LNCaP clone FGC (cell line): ENCODE measurements around the gene NRN1L.
A peak's percentile ranks its signal among the peaks of the same experiment; 100 is the strongest.
"Not testable (repeated sequence)": the region's sequence is repeated elsewhere in the genome, so short reads cannot be mapped to it uniquely, and the experiment has no call there.

Experiments
- DNase-seq: peaks from one replicate; pipeline ENCODE4 v3.0.0-alpha.2; 2011; ENCODE audit warnings: low read depth
- H3K4me3 ChIP-seq: 2 replicates; pipeline ENCODE4 v1.5.1; 2011; ENCODE audit warnings: mild to moderate bottlenecking, low read depth, low read length, control low read depth
- TF ChIP-seq, protein P1 (sequence below): IDR thresholded peaks from 2 replicates; pipeline ENCODE4 v1.5.1; 2012; ENCODE audit warnings: mild to moderate bottlenecking; ENCODE audit not compliant: control insufficient read depth, insufficient read depth; ENCODE audit errors: extremely low read depth

NRN1L gene

DNA sequence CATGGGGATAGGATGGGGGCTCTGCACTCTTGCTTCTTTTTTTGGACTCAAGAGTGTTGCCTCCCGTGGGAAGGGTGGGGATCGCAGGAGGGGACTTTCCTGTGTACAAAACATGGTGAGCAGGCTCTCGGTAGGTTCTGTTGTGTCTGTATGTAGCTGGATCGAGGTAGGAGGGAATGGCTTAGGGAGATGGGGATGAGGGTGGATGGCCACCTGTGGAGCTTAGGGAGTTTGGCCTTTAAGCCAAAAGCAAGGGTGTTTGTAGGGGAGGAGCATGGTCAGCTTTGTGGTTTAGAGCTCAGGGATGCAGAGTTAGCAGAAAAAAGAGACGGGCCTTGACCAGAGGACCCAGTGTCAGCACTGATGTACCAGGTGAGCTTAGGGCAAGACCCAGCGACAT is 22.8 kb upstream of the NRN1L start:
- H3K4me3 ChIP-seq = no peak overlapping the region
- no peak for DNase-seq
- TF ChIP-seq, protein P1, sequence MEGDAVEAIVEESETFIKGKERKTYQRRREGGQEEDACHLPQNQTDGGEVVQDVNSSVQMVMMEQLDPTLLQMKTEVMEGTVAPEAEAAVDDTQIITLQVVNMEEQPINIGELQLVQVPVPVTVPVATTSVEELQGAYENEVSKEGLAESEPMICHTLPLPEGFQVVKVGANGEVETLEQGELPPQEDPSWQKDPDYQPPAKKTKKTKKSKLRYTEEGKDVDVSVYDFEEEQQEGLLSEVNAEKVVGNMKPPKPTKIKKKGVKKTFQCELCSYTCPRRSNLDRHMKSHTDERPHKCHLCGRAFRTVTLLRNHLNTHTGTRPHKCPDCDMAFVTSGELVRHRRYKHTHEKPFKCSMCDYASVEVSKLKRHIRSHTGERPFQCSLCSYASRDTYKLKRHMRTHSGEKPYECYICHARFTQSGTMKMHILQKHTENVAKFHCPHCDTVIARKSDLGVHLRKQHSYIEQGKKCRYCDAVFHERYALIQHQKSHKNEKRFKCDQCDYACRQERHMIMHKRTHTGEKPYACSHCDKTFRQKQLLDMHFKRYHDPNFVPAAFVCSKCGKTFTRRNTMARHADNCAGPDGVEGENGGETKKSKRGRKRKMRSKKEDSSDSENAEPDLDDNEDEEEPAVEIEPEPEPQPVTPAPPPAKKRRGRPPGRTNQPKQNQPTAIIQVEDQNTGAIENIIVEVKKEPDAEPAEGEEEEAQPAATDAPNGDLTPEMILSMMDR = no peak

DNA sequence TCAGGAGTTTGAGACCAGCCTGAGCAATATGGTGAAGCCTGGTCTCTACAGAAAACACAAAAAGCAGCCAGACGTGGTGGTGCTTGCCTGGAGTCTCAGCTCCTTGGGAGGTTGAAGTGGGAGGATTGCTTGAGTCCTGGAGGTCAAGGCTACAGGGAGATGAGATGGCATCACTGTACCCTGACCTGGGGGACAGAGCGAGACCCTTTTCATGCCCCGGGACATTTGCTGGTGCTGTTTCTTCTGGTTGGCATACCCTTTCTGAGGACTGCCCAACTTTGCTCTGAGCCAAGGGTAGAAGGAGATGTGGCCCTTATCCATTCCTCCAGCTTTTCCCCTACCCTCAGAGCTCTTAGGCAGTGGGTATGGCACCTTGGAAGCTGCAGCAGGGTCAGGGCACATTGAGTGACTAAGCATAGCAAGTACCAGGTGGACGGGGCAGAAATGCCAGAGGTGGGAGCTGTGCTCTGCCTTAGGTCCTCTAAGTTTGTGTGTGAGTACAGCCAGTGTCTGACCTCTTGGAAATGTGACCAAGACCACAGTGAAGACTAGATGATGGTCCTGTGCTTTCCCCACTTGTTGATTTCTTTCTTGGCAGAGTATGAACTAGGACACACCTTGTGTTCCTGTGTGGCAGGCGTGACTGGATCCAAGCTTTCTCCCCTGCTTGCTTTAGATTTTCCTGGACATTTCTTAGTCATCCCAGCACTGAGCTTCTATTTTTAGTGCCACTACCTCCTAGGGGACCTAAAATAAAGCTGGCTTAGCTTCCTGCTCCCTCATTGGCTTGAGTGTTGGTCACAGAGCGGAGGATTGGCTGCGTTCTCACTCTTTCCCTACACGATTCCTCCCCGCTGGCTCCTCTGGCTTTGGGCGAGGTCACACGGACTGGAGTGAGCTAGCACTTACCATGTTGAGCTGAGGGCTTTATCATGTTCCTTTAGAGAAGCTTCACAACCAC is 21.8 kb upstream of the NRN1L start:
- TF ChIP-seq, protein P1 = no peak
- no peak overlapping the region for H3K4me3 ChIP-seq
- no peak for DNase-seq

DNA sequence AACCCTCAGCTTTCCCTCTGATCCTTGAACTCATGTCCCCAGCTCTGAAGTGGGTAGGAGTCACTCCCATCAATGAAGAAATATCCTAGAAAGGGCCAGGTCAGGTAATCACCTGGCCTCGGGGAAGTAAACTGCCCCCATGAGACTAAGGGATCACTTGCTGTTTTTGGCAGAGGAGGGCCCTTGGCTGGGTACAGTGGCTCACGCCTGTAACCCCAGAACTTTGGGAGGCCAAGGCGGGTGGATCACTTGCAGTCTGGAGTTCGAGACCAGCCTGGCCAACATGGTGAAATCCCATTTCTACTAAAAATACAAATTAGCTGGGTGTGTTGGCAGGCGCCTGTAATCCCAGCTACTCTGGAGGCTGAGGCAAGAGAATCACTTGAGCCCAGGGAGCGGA is 20.6 kb upstream of the NRN1L start:
- not testable (repeated sequence) for H3K4me3 ChIP-seq, DNase-seq

DNA sequence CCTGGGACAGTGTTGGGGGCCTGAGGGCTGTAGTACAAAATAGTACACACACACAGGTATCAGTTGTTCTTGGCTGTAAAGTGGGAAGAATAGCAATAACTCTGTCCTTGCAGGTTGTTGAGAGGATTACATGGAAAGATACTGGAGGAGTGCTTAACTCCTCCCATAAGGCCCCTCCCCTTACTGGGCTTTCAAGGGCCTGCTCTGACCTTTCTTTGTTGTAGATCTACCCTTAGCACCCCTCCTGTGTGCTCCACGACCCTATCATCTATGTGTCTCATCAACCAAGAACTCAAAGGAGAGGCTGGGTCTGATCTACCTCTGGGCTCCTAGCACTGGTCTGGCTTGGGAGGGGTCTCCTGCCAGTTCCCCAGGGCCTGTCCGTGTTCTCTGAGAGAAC is 20.1 kb upstream of the NRN1L start:
- no peak overlapping the region for H3K4me3 ChIP-seq
- no peak for DNase-seq
- TF ChIP-seq, protein P1 = no peak

DNA sequence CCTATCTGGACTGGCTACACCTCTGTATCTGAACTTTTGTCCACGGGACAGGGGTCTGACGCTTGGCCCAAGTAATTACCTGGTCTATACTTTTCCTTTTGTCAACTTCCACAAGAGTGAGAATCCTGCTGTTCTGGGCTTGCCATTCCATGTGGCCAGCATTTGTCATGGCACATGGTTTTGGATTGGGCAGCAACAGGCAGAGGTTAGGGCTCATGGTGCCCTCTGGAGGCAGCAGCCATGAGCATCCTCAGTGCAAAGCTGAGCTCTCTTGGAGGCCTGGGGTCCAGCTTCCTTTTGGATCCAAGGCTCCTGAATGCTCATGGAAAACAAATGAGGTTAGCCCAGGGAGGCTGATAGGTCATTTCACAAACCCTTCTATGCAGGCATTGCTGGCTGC is 19.4 kb upstream of the NRN1L start:
- H3K4me3 ChIP-seq = no peak overlapping the region
- no peak for DNase-seq
- TF ChIP-seq, protein P1 = peak; percentile 55

DNA sequence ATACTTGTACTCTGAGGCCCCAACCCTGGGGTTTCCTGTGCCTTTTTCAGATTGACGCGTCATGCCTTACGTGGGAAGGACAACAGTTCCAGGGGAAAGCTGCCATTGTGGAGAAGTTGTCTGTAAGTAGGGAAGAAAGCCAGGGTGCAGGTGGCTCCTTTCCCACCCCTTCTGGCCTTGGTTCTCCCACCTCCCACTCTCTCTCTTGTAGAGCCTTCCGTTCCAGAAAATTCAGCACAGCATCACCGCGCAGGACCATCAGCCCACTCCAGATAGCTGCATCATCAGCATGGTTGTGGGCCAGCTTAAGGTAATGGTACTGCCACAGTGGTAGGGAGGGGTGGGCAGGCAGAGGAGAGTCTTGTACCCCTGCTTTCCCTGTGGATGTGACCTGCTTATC is 16.4 kb upstream of the NRN1L start:
- no peak for DNase-seq
- no peak overlapping the region for H3K4me3 ChIP-seq
- TF ChIP-seq, protein P1 = no peak

DNA sequence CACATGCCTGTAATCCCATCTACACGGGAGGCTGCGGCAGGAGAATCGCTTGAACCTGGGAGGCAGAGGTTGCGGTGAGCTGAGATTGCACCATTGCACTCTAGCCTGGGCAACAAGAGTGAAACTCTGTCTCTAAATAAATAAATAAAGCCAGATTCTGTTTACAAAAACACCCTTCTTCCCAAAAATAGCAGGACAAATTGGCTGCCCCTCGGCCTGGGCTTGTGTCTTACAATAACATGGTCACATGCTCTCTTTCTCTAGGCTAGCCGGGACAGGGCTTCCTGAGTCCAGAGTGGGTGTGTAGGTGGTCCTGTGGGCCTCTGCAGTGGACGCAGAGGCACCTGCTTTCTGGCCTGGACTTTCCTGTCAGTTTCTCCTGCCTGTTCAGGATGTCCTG is 15.0 kb upstream of the NRN1L start:
- DNase-seq = no peak
- no peak overlapping the region for H3K4me3 ChIP-seq
- TF ChIP-seq, protein P1 = no peak
